ENCODE data around the gene NARS2. TPM values are rescaled to one million over a fixed set of nuclear protein-coding genes. Genes with fewer than 3 reads are reported as not detected.

Gene NARS2
- total RNA-seq, 1 donor = 37.1 TPM

DNA sequence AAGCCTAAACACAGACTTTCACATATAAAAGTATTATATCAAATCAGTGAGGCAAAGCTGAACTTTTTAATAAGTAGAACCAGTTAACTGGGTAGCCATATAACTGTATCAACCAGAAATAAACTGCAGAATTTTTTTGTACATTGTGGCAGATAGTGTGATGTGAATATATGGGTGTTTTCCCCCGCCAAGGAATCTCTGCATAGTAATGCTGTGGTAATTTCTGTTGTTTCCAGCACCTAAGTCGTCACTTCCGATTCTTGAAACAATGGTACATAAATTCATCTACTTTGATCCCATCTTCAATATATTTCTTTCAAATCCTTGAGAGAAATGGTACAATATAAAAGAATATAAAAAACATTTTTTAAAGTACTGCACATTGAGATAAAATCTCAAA lies 39.6 kb downstream of the NARS2 start:
- H3K4me3 ChIP-seq (ENCODE audit: low read depth, low read length) = no peak overlapping the region
- DNase-seq (ENCODE audit: low read depth) = no peak
- TF ChIP-seq, protein P1, sequence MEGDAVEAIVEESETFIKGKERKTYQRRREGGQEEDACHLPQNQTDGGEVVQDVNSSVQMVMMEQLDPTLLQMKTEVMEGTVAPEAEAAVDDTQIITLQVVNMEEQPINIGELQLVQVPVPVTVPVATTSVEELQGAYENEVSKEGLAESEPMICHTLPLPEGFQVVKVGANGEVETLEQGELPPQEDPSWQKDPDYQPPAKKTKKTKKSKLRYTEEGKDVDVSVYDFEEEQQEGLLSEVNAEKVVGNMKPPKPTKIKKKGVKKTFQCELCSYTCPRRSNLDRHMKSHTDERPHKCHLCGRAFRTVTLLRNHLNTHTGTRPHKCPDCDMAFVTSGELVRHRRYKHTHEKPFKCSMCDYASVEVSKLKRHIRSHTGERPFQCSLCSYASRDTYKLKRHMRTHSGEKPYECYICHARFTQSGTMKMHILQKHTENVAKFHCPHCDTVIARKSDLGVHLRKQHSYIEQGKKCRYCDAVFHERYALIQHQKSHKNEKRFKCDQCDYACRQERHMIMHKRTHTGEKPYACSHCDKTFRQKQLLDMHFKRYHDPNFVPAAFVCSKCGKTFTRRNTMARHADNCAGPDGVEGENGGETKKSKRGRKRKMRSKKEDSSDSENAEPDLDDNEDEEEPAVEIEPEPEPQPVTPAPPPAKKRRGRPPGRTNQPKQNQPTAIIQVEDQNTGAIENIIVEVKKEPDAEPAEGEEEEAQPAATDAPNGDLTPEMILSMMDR (IDR thresholded peaks at IDR 0.05; ENCODE audit: insufficient read depth, low read depth, low read length) = no peak

DNA sequence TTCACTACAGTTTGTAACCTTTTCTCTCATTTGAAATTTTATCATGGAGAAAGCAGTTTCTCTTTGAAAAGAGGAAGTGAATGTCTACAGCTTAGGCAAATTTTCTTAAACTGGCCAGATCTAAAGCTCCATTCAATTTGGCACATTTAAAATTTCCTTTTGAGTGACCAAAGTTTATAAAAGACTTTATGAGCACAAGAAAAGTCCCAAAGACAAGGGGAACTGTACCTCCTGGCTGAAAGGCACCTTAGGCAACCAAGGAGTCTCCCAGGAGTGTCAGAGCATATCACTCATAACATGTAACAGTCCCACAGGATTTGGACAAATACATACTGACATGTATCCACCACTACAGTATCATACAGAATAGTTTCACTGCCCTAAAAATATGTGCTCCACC lies 41.3 kb downstream of the NARS2 start:
- no peak for DNase-seq (ENCODE audit: low read depth)
- TF ChIP-seq, protein P1 (IDR thresholded peaks at IDR 0.05; ENCODE audit: insufficient read depth, low read depth, low read length) = no peak
- no peak overlapping the region for H3K4me3 ChIP-seq (ENCODE audit: low read depth, low read length)

DNA sequence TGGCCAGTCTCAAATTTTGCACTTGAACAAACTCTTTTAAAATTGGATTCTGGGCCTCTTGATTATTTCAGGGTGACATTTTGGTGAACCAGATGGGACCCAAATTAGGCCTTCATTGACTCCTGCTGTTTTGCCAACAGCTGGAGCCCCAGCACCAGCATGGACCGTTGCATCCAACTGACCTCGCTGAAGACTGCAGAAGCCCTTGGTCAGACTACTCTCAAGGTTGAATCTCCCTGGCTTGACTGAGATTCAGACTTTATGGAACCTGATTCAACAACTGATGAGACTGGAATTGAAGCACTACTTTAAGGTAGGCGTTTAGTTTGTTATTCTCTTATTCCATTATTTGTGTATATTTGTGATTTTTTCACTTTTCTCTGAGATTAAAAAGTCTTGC lies 41.7 kb downstream of the NARS2 start:
- DNase-seq (ENCODE audit: low read depth) = no peak
- H3K4me3 ChIP-seq (ENCODE audit: low read depth, low read length) = no peak overlapping the region
- TF ChIP-seq, protein P1 (IDR thresholded peaks at IDR 0.05; ENCODE audit: insufficient read depth, low read depth, low read length) = no peak

DNA sequence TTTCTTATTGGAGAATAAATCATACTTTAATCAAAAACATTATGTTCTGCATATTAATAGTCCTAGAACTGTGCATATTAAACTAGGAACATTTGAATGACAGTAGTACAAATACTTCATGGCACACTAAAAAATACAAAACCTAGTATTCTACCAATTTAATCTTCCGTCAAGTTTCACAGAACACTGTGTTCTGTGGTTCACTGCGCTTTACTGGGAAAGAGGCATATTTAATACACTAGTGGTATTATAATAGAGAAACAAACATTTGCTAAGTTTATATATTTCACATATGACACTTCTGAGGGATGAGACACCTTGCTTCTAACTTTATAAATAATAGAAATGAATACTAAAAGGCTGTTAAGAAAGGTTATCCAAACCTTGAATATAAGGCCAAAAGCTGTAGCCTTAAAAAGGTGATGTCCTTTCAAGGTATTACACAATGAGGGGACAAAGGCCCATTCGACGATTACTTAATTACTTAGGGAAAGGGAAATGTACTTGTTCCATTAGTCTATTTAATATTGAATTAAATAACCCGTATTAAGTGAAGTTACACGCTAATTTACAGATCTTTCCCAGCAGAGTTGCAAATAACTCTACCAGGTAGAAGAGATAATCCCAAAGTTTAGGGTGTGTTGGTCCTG lies 48.0 kb downstream of the NARS2 start:
- TF ChIP-seq, protein P1 (IDR thresholded peaks at IDR 0.05; ENCODE audit: insufficient read depth, low read depth, low read length) = no peak
- no peak overlapping the region for H3K4me3 ChIP-seq (ENCODE audit: low read depth, low read length)
- no peak for DNase-seq (ENCODE audit: low read depth)

DNA sequence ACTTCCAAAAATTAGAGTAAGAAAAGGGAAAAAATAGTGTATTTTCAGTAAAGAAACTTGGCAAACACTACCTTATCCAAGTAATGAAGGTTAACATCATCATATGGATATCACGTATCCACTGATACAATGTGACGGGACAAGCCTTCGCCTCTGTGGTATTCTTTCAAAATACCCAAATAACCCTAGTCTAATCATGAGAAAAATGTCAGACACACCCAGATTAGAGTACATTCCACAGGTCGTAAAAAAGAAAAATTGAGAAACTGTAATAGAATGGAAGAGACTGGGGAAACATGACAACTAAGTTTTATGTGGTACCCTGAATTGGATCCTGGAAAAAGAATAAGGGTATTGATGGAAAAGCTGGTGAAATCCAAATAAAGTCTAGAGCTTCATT lies 48.9 kb downstream of the NARS2 start:
- DNase-seq (ENCODE audit: low read depth) = peak; percentile 37
- H3K4me3 ChIP-seq (ENCODE audit: low read depth, low read length) = no peak overlapping the region
- TF ChIP-seq, protein P1 (IDR thresholded peaks at IDR 0.05; ENCODE audit: insufficient read depth, low read depth, low read length) = no peak

DNA sequence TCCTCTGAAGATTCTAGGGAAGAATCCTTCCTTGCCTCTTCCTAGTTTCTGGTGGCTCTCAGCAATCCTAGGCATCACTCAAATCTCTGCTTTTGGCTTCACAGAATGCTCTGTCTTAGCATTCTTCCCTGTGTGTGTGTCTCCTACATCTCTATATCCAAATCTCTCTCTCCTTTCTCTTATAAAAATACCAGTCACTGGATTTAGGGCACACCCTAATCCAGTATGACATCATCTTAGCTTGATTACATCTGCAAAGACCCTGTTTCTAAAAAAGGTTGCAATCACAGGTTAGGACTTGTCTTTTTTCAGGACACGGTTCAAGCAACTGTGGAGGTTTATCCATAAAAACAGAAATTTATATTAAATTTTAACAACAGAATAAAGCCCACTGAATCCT lies 54.4 kb downstream of the NARS2 start:
- H3K4me3 ChIP-seq (ENCODE audit: low read depth, low read length) = no peak overlapping the region
- TF ChIP-seq, protein P1 (IDR thresholded peaks at IDR 0.05; ENCODE audit: insufficient read depth, low read depth, low read length) = no peak
- DNase-seq (ENCODE audit: low read depth) = no peak

DNA sequence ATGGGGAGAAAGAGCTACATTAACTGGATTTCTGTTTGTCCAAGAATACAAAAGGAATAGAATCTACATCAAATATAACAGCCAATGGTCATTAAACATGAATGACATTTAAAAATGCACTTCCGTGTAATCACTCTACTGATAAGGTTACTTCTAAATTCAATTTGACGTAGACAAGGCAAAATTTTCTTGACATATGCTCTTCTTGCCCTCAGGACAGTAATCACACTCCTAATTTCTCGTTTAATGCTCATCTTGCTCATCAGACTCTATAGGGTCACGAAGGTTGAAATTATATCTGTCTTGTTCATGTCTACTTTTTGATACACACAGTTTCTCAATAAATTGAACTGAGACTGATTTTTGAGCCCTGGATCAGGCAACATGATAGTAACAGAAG lies 58.4 kb downstream of the NARS2 start:
- DNase-seq (ENCODE audit: low read depth) = no peak
- TF ChIP-seq, protein P1 (IDR thresholded peaks at IDR 0.05; ENCODE audit: insufficient read depth, low read depth, low read length) = no peak
- H3K4me3 ChIP-seq (ENCODE audit: low read depth, low read length) = no peak overlapping the region
